ENCODE measurements around the gene NRM.

The NRM gene

DNA sequence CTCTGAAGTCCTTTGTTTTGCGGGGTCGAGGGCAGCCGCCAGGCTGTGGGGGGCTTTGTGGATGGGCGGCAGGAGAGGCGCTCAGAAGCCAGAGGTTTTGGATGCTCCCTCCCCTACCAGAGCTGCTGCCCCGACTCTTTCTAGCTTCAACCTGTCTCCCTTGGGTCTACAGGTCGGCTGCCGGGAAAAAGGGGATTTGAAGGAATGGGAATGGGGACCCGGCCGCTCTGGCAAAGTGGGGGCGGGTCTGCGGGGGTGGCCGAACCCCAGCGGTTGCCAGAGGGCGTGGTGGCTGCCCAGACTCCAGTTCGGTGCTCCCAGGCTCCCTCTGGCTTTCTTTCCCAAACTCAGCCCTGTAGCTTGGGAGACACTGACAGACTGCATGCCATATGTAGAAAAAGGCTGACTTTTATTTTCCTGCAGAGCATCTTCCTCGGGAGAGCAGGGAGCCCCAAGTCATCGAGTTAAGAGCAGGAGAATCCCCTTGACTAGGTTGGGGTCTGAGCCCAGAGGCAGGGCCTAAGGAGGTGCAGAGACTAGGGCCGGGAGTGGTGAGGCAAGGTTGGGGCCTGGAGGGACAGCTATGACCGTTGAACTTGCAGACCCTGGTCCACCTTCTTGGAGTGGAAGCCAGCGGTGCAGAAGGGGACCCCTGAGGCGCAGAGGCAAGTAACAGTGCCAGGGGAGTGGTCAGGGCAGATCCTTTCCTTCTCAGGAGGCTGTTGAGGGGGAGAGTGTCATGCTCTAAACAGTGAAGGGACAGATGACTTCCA, 2.9 kb downstream of the NRM start:
- DNase-seq = peak in 1 of 3 donors; percentile 38

DNA sequence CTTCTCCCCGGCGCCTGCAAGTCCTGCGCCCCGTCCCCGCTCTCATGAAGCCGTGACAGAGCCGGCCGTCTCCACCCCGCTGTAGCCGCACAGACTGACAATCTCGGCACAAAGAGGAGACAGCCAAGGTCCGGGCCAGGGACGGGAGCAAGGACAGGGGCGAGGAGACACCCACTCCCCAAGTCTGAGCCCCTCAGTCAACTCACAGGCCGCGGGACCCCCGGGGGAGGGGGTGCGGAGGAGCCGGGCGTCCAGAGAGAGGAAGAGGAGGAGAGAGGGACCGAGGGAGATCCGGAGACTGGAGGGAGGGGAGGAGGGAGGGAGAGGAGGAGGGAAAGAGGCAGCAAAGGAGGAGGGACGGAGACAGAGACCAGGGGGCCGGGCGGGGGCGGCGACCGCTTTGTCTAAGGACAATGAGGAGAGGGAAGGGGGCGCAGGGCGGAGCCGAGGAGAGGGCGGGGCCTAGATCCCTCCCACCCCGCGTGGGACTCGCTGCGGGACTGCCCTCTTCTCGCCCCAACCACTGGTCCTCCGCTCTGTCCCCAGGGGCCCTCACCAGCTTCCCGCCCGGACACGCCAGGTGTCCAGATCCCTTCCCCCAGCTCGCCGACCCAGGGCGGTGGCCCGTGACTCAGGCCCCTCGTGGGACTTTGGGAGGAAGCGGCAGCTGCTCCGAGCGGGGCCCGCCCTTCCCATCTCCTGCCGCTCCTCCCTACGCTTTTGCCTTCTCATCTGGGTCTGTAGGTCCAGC, 3.7 kb downstream of the NRM start:
- DNase-seq = peak; percentile 94 to 97 (median 94)

DNA sequence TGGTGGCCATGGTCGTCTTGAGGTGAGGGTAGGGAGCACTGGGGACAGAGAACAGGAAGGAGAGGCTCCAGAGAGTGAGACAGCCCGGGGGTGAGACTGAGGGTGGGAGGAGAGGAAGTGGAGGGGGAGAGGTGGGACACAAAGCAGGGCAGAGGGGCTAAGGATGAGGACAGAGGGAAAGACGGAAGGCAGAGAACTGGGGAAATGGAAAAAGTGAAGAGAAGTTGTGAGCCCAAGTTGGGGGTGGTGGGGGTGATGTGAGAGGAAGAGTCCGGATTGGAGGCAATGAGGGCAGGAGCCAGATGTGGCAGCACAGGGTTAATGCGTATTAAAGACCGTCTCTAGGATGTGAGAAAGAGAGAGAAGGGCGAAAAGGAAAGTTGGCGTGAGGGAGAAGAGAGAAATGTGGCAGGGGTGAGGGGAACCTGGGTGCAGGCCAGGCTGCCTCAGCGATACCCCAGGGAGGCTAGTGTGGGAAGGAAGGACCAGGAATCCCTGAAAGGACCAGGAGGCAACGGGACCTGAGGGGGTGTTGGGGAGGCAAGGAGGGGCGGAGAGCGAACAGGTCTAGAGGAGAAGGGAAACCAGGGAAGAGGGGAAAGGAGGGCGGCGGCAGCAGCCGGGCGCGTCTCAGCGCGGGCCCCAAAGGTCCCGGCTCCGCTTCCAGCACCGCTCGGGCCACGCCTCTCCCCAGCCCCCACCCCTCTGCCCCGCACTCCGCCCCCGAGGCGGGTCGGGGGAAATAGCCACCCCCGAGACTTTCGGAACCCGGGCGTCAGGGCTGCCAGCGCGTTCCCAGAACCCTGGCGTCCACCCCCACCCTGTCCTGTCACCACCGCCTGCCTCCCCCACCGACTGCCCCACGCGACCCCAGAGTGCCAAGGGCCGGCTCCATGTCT, 4.5 kb downstream of the NRM start, which contains the start of gene PPP1R18:
Gene PPP1R18, minus strand, starts transcription at position 637 of the 899 bp plus-strand sequence. Its CDS starts 627 bp downstream, at position 10.
- peak; percentile 83 to 96 (median 92) for DNase-seq

DNA sequence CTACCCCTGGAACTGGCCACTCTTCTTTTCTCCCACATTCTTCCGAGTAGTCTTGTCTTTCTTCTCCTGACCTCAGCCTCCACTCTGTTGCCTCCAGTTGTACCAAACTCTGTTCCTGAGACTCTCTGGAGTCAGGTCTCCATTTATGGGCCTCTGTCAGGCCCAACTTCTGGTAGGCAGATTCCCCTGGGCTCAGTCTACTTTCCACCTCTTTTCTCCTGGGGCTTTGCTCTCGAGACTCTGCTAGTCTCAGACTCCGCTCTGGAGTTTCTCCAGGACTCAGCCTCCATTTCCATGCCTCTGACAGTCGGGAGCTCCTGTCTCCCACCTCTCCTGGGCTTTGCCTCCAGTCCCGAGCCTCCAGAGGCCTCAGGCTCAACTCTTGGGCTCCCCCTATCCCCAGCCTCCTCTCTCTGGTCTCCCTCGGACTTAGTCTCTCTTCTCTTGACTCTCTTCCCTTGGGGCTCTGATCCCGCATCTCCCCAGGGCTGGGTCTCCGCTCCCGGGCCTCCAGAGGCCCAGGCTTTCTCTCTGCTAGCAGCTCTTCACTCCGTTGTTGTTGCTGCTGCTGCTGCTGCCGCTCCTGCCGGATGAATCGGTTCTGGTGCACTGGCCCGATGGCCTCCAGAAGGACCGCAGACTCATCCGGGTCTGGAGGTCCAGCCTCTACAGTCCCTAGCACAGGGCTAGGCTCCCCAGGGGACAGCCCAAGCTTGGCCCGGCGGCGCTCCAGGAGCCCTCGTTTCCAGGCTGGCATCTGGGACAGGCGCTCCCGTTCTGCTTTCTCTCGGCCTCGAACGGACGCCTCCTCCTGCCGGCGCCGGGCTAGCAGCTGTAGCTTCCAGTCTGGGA, 5.4 kb downstream of the NRM start:
- peak; percentile 47 to 54 (median 49) for DNase-seq

DNA sequence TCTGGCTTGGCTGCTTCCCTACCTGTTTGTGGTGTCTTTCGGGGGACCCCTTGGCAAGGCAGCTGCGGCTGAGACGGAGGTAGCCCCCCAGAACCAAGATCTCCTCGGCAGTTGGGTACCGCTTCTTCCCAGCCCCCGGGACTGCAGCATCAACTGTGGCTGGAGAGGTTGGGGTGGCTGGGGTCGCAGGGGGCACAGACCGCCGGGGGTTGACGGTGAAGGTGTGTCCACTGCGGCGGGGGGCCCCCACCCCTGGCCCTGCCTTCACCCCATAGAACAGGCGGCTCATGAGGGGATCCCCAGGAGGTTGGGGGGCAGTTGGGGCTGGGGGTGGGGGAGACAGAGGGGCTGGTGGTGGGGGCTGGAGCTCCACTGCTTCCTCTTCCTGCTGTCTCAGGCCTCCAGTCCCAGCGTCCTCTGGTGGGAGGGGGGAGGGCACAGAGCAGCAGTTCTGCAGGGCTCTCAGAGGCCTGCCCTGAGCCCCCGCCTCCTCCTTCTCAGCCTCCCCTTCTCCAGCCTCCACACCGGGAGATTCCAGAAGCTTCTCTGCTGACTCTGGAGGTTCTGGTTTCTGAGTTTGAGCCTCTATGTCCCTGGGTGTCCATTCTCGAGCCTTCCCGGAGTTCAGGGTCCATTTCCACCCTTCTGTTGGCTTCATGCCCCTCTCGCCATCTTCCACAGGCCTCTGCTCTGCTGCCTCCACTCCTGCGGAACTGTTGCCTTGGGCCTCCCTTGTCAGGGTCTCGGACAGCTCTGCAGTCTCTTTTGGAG, 6.2 kb downstream of the NRM start:
- DNase-seq = peak; percentile 86 to 94 (median 88)

DNA sequence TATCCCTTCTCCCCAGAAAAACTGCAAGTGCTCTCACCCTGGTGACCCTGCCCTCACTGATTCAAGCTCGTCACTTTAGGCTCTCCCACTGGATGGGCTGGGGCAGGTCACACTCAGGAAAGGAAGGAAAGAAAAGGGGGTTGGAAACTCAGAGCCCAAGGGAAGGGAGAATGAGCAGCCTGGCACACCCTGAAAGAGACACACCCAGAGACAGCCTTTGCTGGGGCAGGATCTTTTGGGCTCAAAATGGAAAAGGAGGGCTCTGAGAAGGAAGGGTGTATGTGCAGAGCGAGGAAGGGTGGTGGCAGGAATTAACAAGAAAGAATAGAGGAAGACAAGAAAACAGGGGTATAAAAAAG, 6.8 kb downstream of the NRM start:
- DNase-seq = peak in 1 of 3 donors; percentile 32

DNA sequence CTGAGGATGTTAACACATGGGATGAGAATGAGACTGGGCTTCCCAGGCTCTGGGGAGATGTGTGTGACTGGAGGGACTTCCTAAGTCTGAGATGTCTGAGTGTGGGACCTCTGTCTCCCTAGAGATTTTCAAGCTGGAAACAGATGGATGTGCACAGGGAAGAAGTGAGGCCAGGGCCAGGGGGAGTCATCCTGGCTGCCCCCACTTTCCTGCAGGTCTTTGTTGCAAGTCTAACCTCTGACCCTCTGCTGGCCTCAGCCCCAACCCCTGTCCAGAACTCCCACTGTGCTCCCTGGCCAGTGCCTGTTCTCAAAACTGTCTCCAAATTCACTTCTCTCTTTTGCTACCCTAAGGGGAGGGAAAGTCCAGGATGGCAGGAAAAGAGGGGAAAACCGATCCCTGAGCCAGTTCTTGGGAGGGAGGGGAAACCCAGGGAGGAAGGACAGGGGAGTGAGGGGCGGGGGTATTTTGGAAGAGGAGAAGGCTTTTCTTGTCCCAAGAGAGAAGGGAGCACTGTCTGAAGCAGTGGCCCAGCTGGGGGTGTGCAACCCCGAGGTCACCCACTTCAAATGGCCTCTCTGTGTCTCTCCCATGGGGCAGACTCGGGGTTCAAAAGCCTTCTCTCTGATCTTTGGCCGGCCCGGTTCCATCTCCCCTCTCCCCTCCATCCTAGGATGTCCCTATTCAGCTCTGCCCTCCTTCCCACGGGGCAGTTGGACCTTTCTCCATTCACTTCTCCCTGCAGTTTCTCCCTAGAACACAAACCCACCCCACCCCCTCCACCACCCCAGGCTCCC, 7.4 kb downstream of the NRM start:
- peak; percentile 91 to 95 (median 93) for DNase-seq

DNA sequence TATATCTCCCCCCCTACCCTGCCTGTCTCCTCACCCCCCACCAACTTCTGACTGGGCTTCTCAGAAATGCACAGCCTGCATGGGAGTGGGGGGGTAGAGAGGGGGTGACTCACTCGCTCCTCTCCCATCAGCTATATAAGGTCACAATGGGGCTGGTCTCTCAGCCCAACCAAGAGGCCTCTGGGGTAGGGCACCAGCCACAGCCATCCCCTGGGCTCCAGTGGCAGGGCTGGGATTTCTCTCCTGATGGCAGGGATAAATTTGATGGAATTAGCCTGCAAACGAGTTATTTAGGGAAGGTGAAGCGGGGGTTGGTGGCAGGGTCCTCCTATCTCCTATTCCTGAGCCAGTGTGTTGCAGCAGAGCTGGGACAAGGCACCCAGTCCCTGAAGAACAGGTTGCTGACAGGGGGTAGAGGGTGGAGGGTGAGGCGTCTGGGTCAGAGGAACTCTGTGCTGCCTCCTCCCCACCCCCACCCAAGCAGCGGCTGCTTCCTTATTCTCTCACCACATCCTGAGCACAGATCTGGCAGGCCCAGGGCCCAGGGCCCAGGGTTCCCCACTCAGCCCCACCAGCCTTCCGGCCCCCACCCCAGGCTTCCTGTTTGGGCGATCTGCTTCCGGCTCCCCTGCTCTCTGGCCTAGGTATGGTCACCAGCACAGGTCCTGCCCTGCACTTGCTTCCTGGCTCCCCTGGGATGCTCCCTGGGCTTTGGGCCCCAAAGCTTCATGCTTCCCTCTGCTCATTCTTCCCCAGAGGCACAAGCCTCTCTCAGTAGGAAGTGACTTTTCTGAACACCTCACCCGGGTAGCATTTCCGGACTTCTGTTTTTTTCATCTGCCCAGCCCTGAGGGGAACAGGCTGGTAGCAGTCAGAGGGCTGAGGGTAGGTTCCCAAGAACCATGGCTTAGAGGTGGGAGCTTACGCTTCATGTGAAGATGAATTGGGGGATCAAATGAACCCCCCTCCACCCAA, 8.4 kb downstream of the NRM start:
- peak; percentile 79 to 90 (median 83) for DNase-seq

DNA sequence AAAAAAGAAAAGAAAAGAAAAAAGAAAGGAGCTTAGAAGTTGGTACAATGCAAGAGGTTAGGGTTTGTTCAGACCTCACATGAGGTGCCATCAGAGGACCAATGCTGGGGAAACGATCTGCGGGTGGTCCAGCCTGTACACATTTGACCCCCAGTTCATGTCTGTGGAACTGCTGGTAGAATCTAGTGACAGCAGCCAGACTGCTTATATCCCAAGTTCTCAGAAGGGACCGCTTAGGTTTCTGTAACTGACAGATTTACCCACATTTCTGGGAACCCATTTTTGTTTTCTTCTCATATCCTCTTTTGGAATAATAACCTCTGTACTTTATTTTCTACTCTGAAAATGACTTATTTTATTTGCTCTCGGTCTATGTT, 9.0 kb downstream of the NRM start:
- no peak for DNase-seq

DNA sequence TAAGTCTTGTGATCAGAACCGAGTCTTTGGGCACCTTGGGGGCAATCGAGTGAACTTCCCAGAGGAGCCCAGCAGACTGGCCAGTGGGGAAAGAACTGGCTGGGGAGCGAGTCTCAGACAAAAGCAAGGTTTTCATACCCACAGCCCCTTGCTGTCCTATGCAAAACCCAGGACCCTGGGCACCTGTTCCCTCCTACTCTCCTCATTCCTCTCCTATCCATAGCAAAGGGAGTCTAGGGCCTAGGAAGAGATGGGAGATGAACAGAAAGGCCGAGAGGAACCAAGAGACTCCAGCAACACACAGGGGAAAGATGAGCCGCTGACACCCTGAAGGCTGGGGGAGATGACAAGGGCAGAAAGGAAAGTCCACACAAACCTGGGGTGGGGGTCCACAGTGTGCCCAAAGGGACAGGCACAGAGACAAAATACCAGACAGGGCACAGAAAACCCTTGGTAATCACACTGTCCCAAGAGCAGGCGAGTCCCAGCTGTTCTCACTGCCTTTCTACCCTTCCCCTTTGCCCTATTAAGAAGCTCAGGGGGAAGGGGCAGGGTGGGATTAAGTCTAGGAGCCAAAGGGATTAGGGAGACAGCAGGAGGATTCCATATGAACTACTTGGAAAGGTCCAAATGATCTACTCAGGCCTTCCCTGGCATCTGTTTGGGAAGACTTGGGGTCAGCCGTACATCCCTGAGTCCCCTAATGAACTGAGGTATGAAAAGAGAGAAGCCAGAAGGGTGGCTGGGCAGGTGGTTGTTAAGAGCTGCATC, 10.8 kb downstream of the NRM start:
- DNase-seq = no peak

DNA sequence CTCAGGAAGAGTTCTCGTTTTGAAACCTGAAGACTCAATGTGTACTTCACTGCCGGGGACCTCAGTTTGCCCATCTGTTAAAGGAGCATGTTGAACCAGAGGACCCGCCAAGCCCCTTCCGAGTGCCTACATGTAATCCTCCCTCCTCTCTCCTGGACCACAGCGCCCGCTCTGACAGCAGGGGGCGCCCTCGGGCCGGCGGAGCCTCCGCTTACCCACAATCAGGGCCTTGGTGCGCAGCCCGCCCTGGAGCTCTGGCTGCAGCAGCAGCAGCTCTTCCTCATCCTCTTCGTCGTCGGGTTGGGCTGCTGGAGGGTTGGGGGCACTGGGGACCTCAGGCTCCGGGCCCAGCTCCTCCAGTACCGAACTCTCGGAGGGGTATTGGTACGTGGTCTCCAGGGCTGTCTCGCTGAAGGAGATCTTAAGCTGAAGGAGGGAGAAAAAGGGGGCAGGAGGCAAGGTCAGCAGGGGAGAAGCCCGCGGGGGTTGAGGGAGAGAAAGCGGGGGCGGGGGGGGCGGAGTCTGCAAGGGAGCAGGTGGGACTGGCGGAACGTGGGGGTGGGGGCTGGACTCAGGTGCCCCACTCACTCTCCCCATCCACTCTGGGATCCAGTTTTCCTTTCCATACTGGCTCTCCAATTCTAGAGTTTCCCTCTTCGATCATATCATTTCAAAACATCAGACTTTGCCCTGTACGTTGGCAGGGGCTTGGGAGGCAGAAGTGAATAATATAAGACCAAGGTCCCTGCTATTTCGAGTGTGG, 11.6 kb downstream of the NRM start:
- peak; percentile 84 to 91 (median 88) for DNase-seq

DNA sequence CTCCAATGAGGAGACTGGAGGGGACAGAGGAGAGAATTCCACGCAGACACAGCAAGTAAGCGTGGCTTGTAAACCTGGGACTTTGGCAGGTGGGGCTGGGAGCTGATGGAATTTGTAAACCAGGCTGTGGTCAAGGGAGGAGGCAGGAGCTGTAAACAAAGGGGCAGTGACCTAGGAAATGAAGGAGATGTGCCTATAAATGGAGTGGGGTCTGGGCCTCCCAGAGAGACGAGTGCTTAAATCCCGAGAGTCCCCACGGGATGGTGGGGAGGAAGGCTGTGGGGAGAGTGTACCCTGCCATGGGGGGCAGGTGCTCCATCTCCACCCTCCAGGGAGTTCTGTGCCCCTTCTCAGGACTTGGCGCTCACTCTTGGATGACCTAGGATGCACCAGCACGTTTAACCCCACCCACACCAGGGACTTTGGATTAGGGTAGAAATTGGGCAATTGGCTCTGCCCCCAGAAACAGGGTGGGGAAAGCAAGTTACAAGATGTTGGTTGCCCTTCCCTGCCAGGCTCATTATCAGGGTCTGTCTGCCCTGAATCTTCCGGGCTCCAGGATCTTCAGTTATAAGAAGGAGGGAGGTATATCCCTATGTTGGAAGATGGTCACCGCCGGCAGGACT, 14.0 kb downstream of the NRM start:
- no peak for DNase-seq

DNA sequence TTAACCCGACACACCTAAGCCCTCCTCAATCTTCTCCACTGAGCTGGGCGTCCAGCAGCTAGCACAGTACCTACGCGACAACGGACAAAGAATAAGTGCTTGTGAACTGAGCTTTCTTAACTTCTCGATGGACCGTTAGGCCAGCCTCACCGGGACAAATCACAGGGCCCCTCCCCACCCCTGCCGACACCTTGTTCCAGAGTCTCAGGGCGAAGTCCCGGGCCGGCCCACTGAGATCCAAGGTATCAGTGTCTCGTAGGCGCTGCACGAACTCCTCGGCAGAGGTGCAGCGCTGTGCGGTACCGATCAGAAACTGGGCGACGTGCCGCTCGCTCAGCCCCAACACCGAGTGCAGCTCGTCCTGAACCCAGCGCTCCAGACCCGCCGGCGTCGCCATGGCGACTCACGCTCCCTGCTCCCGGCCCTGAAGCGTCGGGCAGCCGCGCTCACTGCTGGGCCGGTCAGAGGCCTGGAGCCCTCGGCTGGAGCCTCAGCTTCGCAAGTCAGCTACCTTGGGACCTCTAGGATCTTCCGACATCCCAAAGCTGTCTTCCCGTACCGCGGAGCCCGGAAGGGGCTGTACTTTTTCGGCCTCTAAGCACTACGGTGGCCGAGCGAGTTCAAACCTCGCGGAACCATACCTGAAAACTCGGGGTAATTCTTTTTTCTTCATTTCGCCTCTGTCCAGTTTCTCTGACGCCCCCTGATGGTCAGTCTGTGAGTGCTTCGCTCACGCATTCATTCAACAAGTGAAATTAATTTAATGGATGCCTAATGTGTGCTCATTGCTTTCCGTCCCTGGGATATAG, 18.1 kb downstream of the NRM start, which contains the start of gene DHX16:
Gene DHX16, minus strand, starts transcription at position 562 of the 809 bp plus-strand sequence. Its CDS starts 165 bp downstream, at position 397.
- DNase-seq = peak; percentile 97 to 99 (median 97)

DNA sequence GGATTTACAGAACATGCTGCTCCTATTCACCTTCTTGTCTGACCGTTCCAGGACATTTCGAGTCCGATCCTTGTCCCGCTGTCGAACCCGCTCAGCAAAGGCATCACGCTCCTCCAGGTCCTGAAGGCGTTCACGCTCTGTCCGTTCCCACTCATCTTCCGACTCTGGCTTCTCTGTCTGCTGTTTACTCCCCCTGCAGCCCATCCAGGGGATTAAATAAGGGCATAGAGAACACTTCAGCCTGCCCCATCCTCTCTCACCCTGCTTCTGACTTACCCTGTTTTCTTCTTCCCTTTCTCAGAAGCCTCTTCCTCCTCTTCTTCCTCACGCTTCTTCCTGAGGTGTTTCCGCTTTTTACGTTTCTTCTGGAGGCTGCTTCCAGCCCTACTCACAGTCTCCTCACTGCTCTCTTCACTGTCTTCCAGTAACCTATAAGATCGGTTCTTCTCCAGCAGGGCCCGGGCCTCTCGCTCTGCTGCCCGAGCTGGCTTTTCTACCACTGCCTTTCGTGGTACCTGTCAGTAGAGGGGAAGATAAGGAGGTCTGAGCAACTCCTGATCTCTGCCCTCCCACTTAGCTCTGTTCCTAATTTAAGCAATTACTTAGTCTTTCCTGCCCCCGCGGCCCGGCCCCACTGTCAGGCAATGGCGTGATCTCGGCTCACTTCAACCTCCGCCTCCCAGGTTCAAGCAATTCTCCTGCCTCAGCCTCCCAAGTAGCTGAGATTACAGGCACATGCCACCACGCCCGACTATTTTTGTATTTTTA, 19.8 kb downstream of the NRM start:
- no peak for DNase-seq

DNA sequence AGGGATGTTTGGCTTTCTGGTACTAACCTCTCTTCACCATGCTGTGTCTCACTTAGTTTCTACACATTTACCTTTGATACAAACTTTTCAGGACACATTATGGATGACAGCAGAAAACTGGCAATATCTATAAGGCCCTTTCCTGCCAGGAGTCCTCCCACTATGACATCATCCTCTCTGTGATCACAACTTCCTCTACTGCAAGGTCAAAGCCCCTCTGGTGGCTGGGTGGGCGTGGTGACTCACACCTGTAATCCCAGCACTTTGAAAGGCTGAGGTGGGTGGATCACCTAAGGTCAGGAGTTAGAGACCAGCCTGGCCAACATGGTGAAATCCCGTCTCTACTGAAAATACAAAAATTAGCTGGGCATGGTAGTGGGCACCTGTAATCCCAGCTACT, 24.5 kb downstream of the NRM start:
- peak; percentile 73 to 79 (median 74) for DNase-seq

Data from suppressor macrophage treated with lipopolysaccharide for 1 hour (primary cell).